Upper lobe of left lung (tissue), 4 donors: ENCODE data around the gene DCLRE1B.

Source experiments
- EP300 ChIP-seq, 4 donors: sonication (generic); formaldehyde crosslinking; IDR thresholded peaks; one replicate each; pipeline ENCODE4 v1.5.1; 2017; ENCODE audit warnings: antibody characterized with exemption in 4 of 4, control low read depth in 2 of 4
- POLR2A ChIP-seq, 4 donors: fragments of 450-650 bp; IDR thresholded peaks; one replicate each; pipeline ENCODE4 v1.5.1; 2016 to 2017; ENCODE audit warnings: antibody characterized with exemption in 4 of 4, mild to moderate bottlenecking in 2 of 4
- TF ChIP-seq, protein P1 (sequence below), 6 experiments: fragments of 450-650 bp in 4 of 6; fragments of 200-600 bp in 2 of 6; sonication (generic) in 2 of 6; IDR thresholded peaks; one replicate each; pipeline ENCODE4 v1.5.1; 2016 to 2019; ENCODE audit warnings: antibody characterized with exemption in 6 of 6

DNA sequence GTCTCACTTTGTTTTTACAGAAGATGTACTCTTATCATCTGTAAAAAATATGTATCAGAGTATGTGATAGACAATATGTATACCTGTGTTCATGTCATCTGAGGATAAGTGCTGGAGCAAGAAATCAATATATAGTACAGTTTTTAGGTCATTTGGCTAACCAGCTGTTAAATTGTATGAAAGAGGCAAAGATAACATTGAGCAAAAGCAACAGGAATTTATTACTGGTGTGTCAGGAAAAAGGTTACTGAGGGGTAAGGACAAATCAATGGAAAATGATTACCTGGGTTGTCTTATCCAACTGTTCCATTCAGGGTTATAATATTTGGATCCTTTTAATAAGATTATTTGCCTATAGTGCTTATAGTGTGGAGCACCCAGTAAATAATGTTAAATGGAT lies 28.9 kb downstream of the DCLRE1B start:
- TF ChIP-seq, protein P1, sequence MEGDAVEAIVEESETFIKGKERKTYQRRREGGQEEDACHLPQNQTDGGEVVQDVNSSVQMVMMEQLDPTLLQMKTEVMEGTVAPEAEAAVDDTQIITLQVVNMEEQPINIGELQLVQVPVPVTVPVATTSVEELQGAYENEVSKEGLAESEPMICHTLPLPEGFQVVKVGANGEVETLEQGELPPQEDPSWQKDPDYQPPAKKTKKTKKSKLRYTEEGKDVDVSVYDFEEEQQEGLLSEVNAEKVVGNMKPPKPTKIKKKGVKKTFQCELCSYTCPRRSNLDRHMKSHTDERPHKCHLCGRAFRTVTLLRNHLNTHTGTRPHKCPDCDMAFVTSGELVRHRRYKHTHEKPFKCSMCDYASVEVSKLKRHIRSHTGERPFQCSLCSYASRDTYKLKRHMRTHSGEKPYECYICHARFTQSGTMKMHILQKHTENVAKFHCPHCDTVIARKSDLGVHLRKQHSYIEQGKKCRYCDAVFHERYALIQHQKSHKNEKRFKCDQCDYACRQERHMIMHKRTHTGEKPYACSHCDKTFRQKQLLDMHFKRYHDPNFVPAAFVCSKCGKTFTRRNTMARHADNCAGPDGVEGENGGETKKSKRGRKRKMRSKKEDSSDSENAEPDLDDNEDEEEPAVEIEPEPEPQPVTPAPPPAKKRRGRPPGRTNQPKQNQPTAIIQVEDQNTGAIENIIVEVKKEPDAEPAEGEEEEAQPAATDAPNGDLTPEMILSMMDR (IDR thresholded peaks at IDR 0.05), result no peak
- TF ChIP-seq EP300 (IDR thresholded peaks at IDR 0.05), result no peak
- no peak for TF ChIP-seq POLR2A (IDR thresholded peaks at IDR 0.05)
